DOHH2 (cell line): ENCODE results near the gene SF3B3.
A peak's percentile ranks its signal among the peaks of the same experiment; 100 is the strongest.

ENCODE experiments used
- H3F3A ChIP-seq: fragments of 200-600 bp; sonication (generic), shearing (Covaris generic); 2 replicates; pipeline ENCODE4 v1.6.0; 2016; ENCODE audit warnings: antibody characterized with exemption, mild to moderate bottlenecking; ENCODE audit not compliant: control insufficient read depth, insufficient read depth
- H3K27ac ChIP-seq: fragments of 200-600 bp; sonication (generic); 2 replicates; pipeline ENCODE4 v1.5.1; 2014; ENCODE audit warnings: low read depth, mild to moderate bottlenecking, low read length, moderate library complexity
- H3K27me3 ChIP-seq: fragments of 200-600 bp; sonication (generic); 2 replicates; pipeline ENCODE4 v1.6.1; 2014; ENCODE audit warnings: mild to moderate bottlenecking, low read length, mixed read lengths; ENCODE audit not compliant: control insufficient read depth
- H3K36me3 ChIP-seq: fragments of 200-600 bp; sonication (generic); 2 replicates; pipeline ENCODE4 v1.6.1; 2014; ENCODE audit warnings: mild to moderate bottlenecking, low read length, moderate library complexity, mixed read lengths; ENCODE audit not compliant: control insufficient read depth
- H3K4me1 ChIP-seq: fragments of 200-600 bp; sonication (generic); 2 replicates; pipeline ENCODE4 v1.6.1; 2014; ENCODE audit warnings: mild to moderate bottlenecking, low read length, mixed read lengths; ENCODE audit not compliant: control insufficient read depth
- H3K4me2 ChIP-seq: fragments of 200-600 bp; sonication (generic); 2 replicates; pipeline ENCODE4 v1.6.0; 2014; ENCODE audit warnings: mild to moderate bottlenecking, low read length, moderate library complexity
- H3K4me3 ChIP-seq: fragments of 200-600 bp; sonication (generic); 2 replicates; pipeline ENCODE4 v1.5.1; 2014; ENCODE audit warnings: mild to moderate bottlenecking, low read length, mixed read lengths
- H3K79me2 ChIP-seq: fragments of 200-600 bp; sonication (generic); 2 replicates; pipeline ENCODE4 v1.6.1; 2014; ENCODE audit warnings: mild to moderate bottlenecking, low read length, mixed read lengths; ENCODE audit not compliant: control insufficient read depth
- H3K9me2 ChIP-seq: fragments of 200-600 bp; sonication (generic); replicated peaks from 2 replicates; pipeline ENCODE4 v1.6.1; 2014; ENCODE audit warnings: mild to moderate bottlenecking, low read length, mixed read lengths; ENCODE audit not compliant: control insufficient read depth
- H3K9me3 ChIP-seq: fragments of 200-600 bp; sonication (generic); 2 replicates; pipeline ENCODE4 v1.6.1; 2014; ENCODE audit warnings: antibody characterized with exemption, low read length, mixed read lengths; ENCODE audit not compliant: control insufficient read depth, insufficient read depth
- H4K20me1 ChIP-seq: fragments of 200-600 bp; sonication (generic); 2 replicates; pipeline ENCODE4 v1.6.0; 2014; ENCODE audit warnings: low read depth, mild to moderate bottlenecking, antibody characterized with exemption, low read length, moderate library complexity; ENCODE audit not compliant: control insufficient read depth, insufficient read depth
- EZH2phosphoT487 ChIP-seq: fragments of 200-600 bp; sonication (generic); IDR thresholded peaks from 2 replicates; pipeline ENCODE4 v1.6.1; 2017; ENCODE audit warnings: borderline replicate concordance, mild to moderate bottlenecking, antibody characterized with exemption, low read length, moderate library complexity, mixed read lengths
- TF ChIP-seq, protein P1 (sequence below): fragments of 200-600 bp; sonication (generic); IDR thresholded peaks from one replicate; pipeline ENCODE4 v1.5.1; 2014; ENCODE audit warnings: antibody characterized with exemption, mild to moderate bottlenecking, low read depth, low read length; ENCODE audit not compliant: poor library complexity, severe bottlenecking

The SF3B3 gene

GRCh38 chr16:70496513-70496912 lies 27.1 kb upstream of the SF3B3 start:
- H4K20me1 ChIP-seq, result no peaks in the 10 kb centered on the region
- H3K9me2 ChIP-seq, result no peaks in the 10 kb centered on the region
- no peak for TF ChIP-seq EZH2phosphoT487
- TF ChIP-seq, protein P1, sequence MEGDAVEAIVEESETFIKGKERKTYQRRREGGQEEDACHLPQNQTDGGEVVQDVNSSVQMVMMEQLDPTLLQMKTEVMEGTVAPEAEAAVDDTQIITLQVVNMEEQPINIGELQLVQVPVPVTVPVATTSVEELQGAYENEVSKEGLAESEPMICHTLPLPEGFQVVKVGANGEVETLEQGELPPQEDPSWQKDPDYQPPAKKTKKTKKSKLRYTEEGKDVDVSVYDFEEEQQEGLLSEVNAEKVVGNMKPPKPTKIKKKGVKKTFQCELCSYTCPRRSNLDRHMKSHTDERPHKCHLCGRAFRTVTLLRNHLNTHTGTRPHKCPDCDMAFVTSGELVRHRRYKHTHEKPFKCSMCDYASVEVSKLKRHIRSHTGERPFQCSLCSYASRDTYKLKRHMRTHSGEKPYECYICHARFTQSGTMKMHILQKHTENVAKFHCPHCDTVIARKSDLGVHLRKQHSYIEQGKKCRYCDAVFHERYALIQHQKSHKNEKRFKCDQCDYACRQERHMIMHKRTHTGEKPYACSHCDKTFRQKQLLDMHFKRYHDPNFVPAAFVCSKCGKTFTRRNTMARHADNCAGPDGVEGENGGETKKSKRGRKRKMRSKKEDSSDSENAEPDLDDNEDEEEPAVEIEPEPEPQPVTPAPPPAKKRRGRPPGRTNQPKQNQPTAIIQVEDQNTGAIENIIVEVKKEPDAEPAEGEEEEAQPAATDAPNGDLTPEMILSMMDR, result no peak
- no peaks in the 10 kb centered on the region for H3K27me3 ChIP-seq
- peaks cover 21% of the 10 kb centered on the region for H3K4me1 ChIP-seq
- no peak overlapping the region for H3K4me3 ChIP-seq
- H3K27ac ChIP-seq, result no peak overlapping the region
- no peak overlapping the region for H3K4me2 ChIP-seq
- H3K36me3 ChIP-seq, result peaks cover 60% of the 10 kb centered on the region
- no peaks in the 10 kb centered on the region for H3K79me2 ChIP-seq
- H3K9me3 ChIP-seq, result no peaks in the 10 kb centered on the region
- H3F3A ChIP-seq, result peaks cover 2% of the 10 kb centered on the region; the same call in 1 of the 2 replicates

GRCh38 chr16:70508752-70509151 lies 14.9 kb upstream of the SF3B3 start:
- Histone ChIP-seq H3K9me3 (no peaks in the 10 kb centered on the region), H3K9me2 (no peaks in the 10 kb centered on the region), H3K4me3 (peak overlapping the region; percentile 17), H3K79me2 (peaks cover 4% of the 10 kb centered on the region), H3K27ac (peak overlapping the region; percentile 37), H3F3A (0 out of 2 replicates have a peak, but pooled peaks cover 5% of the 10 kb centered on the region), H3K36me3 (peaks cover 53% of the 10 kb centered on the region), H4K20me1 (no peaks in the 10 kb centered on the region), H3K4me1 (peaks cover 37% of the 10 kb centered on the region), H3K4me2 (peak overlapping the region; percentile 50), H3K27me3 (no peaks in the 10 kb centered on the region)
- TF ChIP-seq EZH2phosphoT487, result no peak
- TF ChIP-seq, protein P1, result peak; percentile 61

- Histone ChIP-seq H3K27ac (no peak overlapping the region), H3K4me1 (peaks cover 37% of the 10 kb centered on the region), H3K9me3 (no peaks in the 10 kb centered on the region), H3K9me2 (no peaks in the 10 kb centered on the region), H4K20me1 (no peaks in the 10 kb centered on the region), H3K27me3 (no peaks in the 10 kb centered on the region), H3K79me2 (peaks cover 4% of the 10 kb centered on the region), H3K36me3 (peaks cover 65% of the 10 kb centered on the region), H3F3A (0 out of 2 replicates have a peak, but pooled peaks cover 5% of the 10 kb centered on the region), H3K4me2 (no peak overlapping the region), H3K4me3 (no peak overlapping the region)
- TF ChIP-seq, protein P1, result no peak
These were observed 13.4 kb upstream of the SF3B3 start for GRCh38 chr16:70510216-70510615.

DNA sequence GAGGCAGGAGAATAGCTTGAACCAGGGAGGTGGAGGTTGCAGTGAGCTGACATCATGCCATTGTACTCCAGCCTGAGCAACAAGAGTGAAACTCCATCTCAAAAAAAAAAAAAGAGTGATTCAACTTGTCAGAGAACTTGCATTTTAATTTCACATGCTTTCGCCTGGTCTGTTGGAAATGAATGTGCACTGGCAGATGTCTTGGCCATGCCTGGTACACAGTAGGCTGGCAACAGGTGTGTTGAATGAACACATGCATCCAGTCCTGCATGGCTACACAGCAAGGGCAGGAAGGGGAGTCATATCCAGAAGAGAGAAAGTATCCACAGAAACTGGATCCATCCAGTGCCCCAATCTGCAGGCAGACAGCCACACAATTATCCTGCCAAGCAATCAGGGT lies 11.8 kb upstream of the SF3B3 start:
- Histone ChIP-seq H3K9me2 (no peaks in the 10 kb centered on the region), H3K27ac (no peak overlapping the region)

More for the DNA sequence above, 11.8 kb upstream of the SF3B3 start:
- Histone ChIP-seq H3F3A (0 out of 2 replicates have a peak, but pooled peaks cover 5% of the 10 kb centered on the region), H3K27me3 (no peaks in the 10 kb centered on the region), H3K79me2 (peaks cover 4% of the 10 kb centered on the region), H3K9me3 (no peaks in the 10 kb centered on the region), H3K4me2 (no peak overlapping the region), H4K20me1 (no peaks in the 10 kb centered on the region), H3K36me3 (peaks cover 71% of the 10 kb centered on the region), H3K4me3 (no peak overlapping the region), H3K4me1 (peaks cover 23% of the 10 kb centered on the region)
- TF ChIP-seq, protein P1, result no peak
- TF ChIP-seq EZH2phosphoT487, result no peak
